Measurements from ENCODE around the gene SLC9A9.
"Not testable (repeated sequence)": the region's sequence is repeated elsewhere in the genome, so short reads cannot be mapped to it uniquely, and the experiment has no call there.

The SLC9A9 gene

GRCh38 chr3:143531101-143531500, 317.2 kb downstream of the SLC9A9 start:
- DNase-seq (ENCODE audit: low read depth): no peak
- no peak for TF ChIP-seq CTCF (IDR thresholded peaks at IDR 0.05; ENCODE audit: control insufficient read depth, insufficient read depth, low read depth, low read length, missing control alignments)
- no peak overlapping the region for H3K4me3 ChIP-seq (ENCODE audit: control insufficient read depth, low read depth, low read length)

GRCh38 chr3:143529798-143530197, 318.5 kb downstream of the SLC9A9 start:
- no peak for DNase-seq (ENCODE audit: low read depth)
- TF ChIP-seq CTCF (IDR thresholded peaks at IDR 0.05; ENCODE audit: control insufficient read depth, insufficient read depth, low read depth, low read length, missing control alignments): no peak

GRCh38 chr3:143529018-143529478, 319.2 kb downstream of the SLC9A9 start:
- DNase-seq (ENCODE audit: low read depth): no peak
- TF ChIP-seq CTCF (IDR thresholded peaks at IDR 0.05; ENCODE audit: control insufficient read depth, insufficient read depth, low read depth, low read length, missing control alignments): no peak
- no peak overlapping the region for H3K4me3 ChIP-seq (ENCODE audit: control insufficient read depth, low read depth, low read length)

More at GRCh38 chr3:143529798-143530197, 318.5 kb downstream of the SLC9A9 start:
- H3K4me3 ChIP-seq (ENCODE audit: control insufficient read depth, low read depth, low read length): no peak overlapping the region

- no peak for TF ChIP-seq CTCF (IDR thresholded peaks at IDR 0.05; ENCODE audit: control insufficient read depth, insufficient read depth, low read depth, low read length, missing control alignments)
- no peak overlapping the region for H3K4me3 ChIP-seq (ENCODE audit: control insufficient read depth, low read depth, low read length)
- DNase-seq (ENCODE audit: low read depth): no peak
Measured at GRCh38 chr3:143526011-143526545, 322.2 kb downstream of the SLC9A9 start.

- TF ChIP-seq CTCF (IDR thresholded peaks at IDR 0.05; ENCODE audit: control insufficient read depth, insufficient read depth, low read depth, low read length, missing control alignments): no peak
- no peak for DNase-seq (ENCODE audit: low read depth)
- no peak overlapping the region for H3K4me3 ChIP-seq (ENCODE audit: control insufficient read depth, low read depth, low read length)
Measured at GRCh38 chr3:143525408-143525807, 322.9 kb downstream of the SLC9A9 start.

- no peak overlapping the region for H3K4me3 ChIP-seq (ENCODE audit: control insufficient read depth, low read depth, low read length)
- TF ChIP-seq CTCF (IDR thresholded peaks at IDR 0.05; ENCODE audit: control insufficient read depth, insufficient read depth, low read depth, low read length, missing control alignments): no peak
- no peak for DNase-seq (ENCODE audit: low read depth)
Measured at GRCh38 chr3:143521803-143522202, 326.5 kb downstream of the SLC9A9 start.

GRCh38 chr3:143517131-143517530, 331.1 kb downstream of the SLC9A9 start:
- not testable (repeated sequence) for H3K4me3 ChIP-seq (ENCODE audit: control insufficient read depth, low read depth, low read length); DNase-seq (ENCODE audit: low read depth)

Measured in AG09309 (cell line).